Fibroblast of skin of left quadriceps (primary cell): ENCODE results near the gene VAT1.
"Not testable (repeated sequence)": the region's sequence is repeated elsewhere in the genome, so short reads cannot be mapped to it uniquely, and the experiment has no call there.

ENCODE experiments used
- DNase-seq, 2 experiments: peaks; one replicate each; pipeline ENCODE4 v3.0.0-alpha.2; 2013; ENCODE audit warnings: low read depth in 2 of 2

The VAT1 gene

DNA sequence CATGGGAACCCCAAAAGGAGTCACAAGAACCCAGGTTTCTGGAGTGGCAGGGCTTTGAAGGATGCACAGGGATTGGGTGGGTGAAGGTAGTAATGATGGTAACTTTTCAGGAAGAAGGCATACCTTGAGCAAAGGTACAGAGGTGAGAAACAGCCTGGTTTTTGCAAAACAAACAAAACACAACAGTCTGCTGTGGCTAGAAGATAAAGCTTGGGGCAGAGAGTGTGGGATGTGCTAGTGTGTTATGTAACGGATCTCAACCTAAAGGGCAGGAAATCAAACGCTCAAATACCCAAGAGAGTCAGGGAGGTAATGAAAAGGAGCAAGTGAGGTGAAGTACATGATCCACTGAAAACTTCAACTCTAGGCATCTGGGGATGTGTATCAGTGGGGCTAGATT is 46.9 kb downstream of the VAT1 start:
- no peak for DNase-seq

DNA sequence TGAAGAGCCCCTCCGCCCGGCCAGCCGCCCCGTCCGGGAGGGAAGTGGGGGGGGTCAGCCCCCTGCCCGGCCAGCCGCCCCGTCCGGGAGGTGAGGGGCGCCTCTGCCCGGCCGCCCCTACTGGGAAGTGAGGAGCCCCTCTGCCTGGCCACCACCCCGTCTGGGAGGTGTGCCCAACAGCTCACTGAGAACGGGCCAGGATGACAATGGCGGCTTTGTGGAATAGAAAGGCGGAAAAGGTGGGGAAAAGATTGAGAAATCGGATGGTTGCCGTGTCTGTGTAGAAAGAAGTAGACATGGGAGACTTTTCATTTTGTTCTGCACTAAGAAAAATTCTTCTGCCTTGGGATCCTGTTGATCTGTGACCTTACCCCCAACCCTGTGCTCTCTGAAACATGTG is 48.9 kb downstream of the VAT1 start:
- DNase-seq, result not testable (repeated sequence)

DNA sequence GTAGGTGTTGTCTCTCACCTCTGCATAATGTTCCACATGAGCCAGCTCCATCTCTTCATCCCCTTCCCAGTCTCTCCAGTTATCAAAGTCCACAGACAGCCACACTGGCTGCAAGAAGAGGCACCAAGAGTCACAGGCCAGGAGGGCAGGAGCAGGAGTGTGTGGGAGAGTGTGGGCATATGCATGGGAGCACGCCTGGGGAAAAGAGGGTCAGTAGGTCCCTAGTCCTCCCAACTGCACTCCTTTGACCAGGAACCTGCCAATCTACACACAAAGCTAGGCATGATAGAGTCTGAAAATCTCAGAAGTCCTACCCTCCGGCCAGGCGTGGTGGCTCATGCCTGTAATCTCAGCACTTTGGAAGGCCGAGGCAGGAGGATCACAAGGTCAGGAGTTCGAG is 50.6 kb downstream of the VAT1 start:
- no peak for DNase-seq

DNA sequence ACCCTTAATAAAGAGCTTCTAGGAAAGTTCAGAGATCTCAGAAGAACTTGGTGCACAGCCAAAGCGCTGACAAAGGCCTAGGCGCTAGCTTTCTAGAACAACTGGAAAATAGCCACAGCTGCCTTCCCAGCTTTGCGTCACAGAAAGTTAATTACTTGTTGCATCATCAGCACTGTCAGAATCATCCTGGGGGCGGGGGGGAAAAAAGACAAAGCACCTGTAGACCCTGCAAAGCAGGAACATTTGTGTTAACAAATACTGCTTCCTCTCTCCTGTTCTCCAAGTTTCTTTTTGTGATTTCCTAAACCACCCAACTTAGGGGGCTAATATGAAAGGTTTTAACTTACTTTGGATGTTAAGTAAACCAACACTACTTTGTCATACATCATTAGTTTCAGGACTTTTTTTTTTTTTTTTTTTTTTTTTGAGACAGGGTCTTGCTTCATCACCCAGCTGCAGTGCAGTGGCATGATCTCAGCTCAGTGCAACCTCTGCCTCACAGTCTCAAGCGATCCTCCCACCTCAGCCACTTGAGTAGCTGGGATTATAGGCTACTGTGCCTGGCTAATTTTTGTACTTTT is 53.1 kb downstream of the VAT1 start:
- no peak for DNase-seq

DNA sequence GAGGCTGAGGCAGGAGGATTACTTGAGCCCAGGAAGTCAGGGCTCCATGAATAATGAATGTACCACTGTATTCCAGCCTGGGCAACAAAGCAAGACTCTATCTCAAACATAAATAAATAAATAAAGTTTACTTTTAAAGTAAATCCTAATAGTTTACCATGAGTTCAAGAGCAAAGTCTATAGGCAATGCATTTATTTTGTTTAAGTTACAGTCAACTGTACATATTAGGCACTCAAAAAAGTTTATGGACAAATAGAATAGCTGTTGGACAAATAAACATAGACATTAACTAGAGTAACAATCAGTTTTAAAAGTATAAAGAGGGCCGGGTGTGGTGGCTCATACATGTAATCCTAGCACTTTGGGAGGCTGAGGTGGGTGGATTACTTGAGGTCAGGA is 54.3 kb downstream of the VAT1 start:
- DNase-seq, result no peak
